OCI-LY7 (cell line): ENCODE data around the gene BTBD9. TPM values are rescaled to one million over a fixed set of nuclear protein-coding genes. Genes with fewer than 3 reads are reported as not detected.

Experiments
- BruUV-seq: library from RNA; stranded (reverse); fragments of 400-500 nt; replicated peaks from 2 replicates; lab custom pipeline; 2021; lab: Mats Ljungman, UMichigan
- CTCF ChIA-PET: fragments of 300-600 bp; sonication (Branson Sonifier 250); formaldehyde crosslinking; loops from one replicate; lab custom pipeline; 2022; ENCODE audit warnings: antibody characterized with exemption; ENCODE audit not compliant: unreplicated experiment; lab: Charles Lee
- POLR2A ChIA-PET: fragments of 300-600 bp; sonication (Branson Sonifier 250); formaldehyde crosslinking; loops from one replicate; lab custom pipeline; 2022; ENCODE audit warnings: antibody characterized with exemption; lab: Charles Lee
- DNase-seq: peaks from one replicate; pipeline ENCODE4 v3.0.0-alpha.2; 2015; ENCODE audit warnings: low spot score
- H2AFZ ChIP-seq: fragments of 200-600 bp; sonication (generic), shearing (Covaris generic); 2 replicates; pipeline ENCODE4 v1.6.1; 2014; ENCODE audit warnings: mild to moderate bottlenecking, antibody characterized with exemption, low read length, moderate library complexity
- H3K27ac ChIP-seq: fragments of 200-600 bp; sonication (generic); 2 replicates; pipeline ENCODE4 v1.5.1; 2014; ENCODE audit warnings: mixed run types, low read depth, mild to moderate bottlenecking, moderate library complexity, low read length, inconsistent platforms; ENCODE audit not compliant: poor library complexity, severe bottlenecking
- H3K36me3 ChIP-seq: fragments of 200-600 bp; sonication (generic); 2 replicates; pipeline ENCODE4 v1.6.1; 2014; ENCODE audit warnings: mild to moderate bottlenecking, antibody characterized with exemption, low read length, moderate library complexity, mixed read lengths; ENCODE audit not compliant: insufficient read depth
- H3K4me1 ChIP-seq: fragments of 200-600 bp; sonication (generic); 2 replicates; pipeline ENCODE4 v1.5.1; 2014; ENCODE audit warnings: mild to moderate bottlenecking, low read length; ENCODE audit not compliant: insufficient read depth, poor library complexity, severe bottlenecking
- H3K4me2 ChIP-seq: fragments of 200-600 bp; sonication (generic); 2 replicates; pipeline ENCODE4 v1.6.1; 2014; ENCODE audit warnings: mild to moderate bottlenecking, low read length
- H3K4me3 ChIP-seq: fragments of 200-600 bp; sonication (generic); 2 replicates; pipeline ENCODE4 v1.5.1; 2014; ENCODE audit warnings: mild to moderate bottlenecking, low read depth, low read length; ENCODE audit not compliant: poor library complexity, severe bottlenecking
- H3K79me2 ChIP-seq: fragments of 200-600 bp; sonication (generic); 2 replicates; pipeline ENCODE4 v1.6.1; 2016; ENCODE audit warnings: low read depth, mild to moderate bottlenecking, low read length, moderate library complexity, mixed read lengths; ENCODE audit not compliant: insufficient read depth
- H3K9me2 ChIP-seq: fragments of 200-600 bp; sonication (generic); 2 replicates; pipeline ENCODE4 v1.6.1; 2016; ENCODE audit warnings: mild to moderate bottlenecking, low read length, mixed read lengths; ENCODE audit not compliant: insufficient read depth
- H3K9me3 ChIP-seq: fragments of 200-600 bp; sonication (generic); 2 replicates; pipeline ENCODE4 v1.6.1; 2014; ENCODE audit warnings: mild to moderate bottlenecking, mixed run types, low read length, mixed read lengths
- H4K20me1 ChIP-seq: fragments of 200-600 bp; sonication (generic); 2 replicates; pipeline ENCODE4 v1.6.1; 2014; ENCODE audit warnings: mild to moderate bottlenecking, antibody characterized with exemption, low read length, moderate library complexity, mixed read lengths; ENCODE audit not compliant: insufficient read depth
- EZH2phosphoT487 ChIP-seq: fragments of 200-600 bp; sonication (generic); IDR thresholded peaks from 2 replicates; pipeline ENCODE4 v1.6.1; 2018; ENCODE audit warnings: low read depth, borderline replicate concordance, mild to moderate bottlenecking, mixed run types, antibody characterized with exemption, low read length, moderate library complexity, mixed read lengths
- intact Hi-C: fragments of 100-400 bp; cut with micrococcal nuclease; formaldehyde crosslinking; loops from one replicate; pipeline ENCODE4 v1.10.0; 2022; ENCODE audit not compliant: unreplicated experiment
- total RNA-seq, 2 experiments: library from RNA; depleted of rRNA in 1 of 2; stranded (reverse); fragments of >200 nt in 1 of 2; shearing (Covaris generic) in 1 of 2; gene quantifications; 2 replicates each; pipeline ENCODE4 v1.2.3, GENCODE V29; 2014 to 2022
- TF ChIP-seq, protein P1 (sequence below): fragments of 200-600 bp; sonication (generic); conservative IDR thresholded peaks from 2 replicates; pipeline ENCODE4 v1.5.1; 2014; ENCODE audit warnings: mild to moderate bottlenecking, antibody characterized with exemption, low read length, moderate library complexity, mixed read lengths

BTBD9 gene
- total RNA-seq, 2 experiments from 2014 or later: 5.9 to 7.3 TPM

GRCh38 chr6:38244869-38245268 lies 394.9 kb downstream of the BTBD9 start:
- intact Hi-C loops: no loop called here

GRCh38 chr6:38241200-38241871 lies 398.4 kb downstream of the BTBD9 start:
- no peak for TF ChIP-seq EZH2phosphoT487
- TF ChIP-seq, protein P1, sequence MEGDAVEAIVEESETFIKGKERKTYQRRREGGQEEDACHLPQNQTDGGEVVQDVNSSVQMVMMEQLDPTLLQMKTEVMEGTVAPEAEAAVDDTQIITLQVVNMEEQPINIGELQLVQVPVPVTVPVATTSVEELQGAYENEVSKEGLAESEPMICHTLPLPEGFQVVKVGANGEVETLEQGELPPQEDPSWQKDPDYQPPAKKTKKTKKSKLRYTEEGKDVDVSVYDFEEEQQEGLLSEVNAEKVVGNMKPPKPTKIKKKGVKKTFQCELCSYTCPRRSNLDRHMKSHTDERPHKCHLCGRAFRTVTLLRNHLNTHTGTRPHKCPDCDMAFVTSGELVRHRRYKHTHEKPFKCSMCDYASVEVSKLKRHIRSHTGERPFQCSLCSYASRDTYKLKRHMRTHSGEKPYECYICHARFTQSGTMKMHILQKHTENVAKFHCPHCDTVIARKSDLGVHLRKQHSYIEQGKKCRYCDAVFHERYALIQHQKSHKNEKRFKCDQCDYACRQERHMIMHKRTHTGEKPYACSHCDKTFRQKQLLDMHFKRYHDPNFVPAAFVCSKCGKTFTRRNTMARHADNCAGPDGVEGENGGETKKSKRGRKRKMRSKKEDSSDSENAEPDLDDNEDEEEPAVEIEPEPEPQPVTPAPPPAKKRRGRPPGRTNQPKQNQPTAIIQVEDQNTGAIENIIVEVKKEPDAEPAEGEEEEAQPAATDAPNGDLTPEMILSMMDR: no peak
- Histone ChIP-seq H3K36me3 (no peaks in the 10 kb centered on the region), H3K4me2 (no peak overlapping the region), H3K9me3 (no peaks in the 10 kb centered on the region), H3K9me2 (no peaks in the 10 kb centered on the region), H3K27ac (no peak overlapping the region), H4K20me1 (no peaks in the 10 kb centered on the region), H3K79me2 (no peaks in the 10 kb centered on the region), H3K4me1 (no peaks in the 10 kb centered on the region), H3K4me3 (no peak overlapping the region), H2AFZ (no peak overlapping the region)
- ChIA-PET CTCF (no interaction called here), POLR2A (interaction anchor here (0.5 kb wide), 1 partner anchor 11 kb away, joined by 3 read pairs; no protein-coding TSS in a partner anchor)
- no peak for DNase-seq
- BruUV-seq: no TSS peak
- intact Hi-C loops: no loop called here

More at GRCh38 chr6:38244869-38245268, 394.9 kb downstream of the BTBD9 start:
- TF ChIP-seq, protein P1: no peak
- TF ChIP-seq EZH2phosphoT487: no peak
- no peaks in the 10 kb centered on the region for H3K9me2 ChIP-seq
- ChIA-PET POLR2A (no interaction called here), CTCF (no interaction called here)
- no peak overlapping the region for H3K4me2 ChIP-seq
- no peaks in the 10 kb centered on the region for H3K79me2 ChIP-seq
- H3K9me3 ChIP-seq: no peaks in the 10 kb centered on the region
- no peak overlapping the region for H2AFZ ChIP-seq
- no peak for DNase-seq
- no peaks in the 10 kb centered on the region for H4K20me1 ChIP-seq
- H3K4me1 ChIP-seq: no peaks in the 10 kb centered on the region
- H3K4me3 ChIP-seq: no peak overlapping the region
- BruUV-seq: no TSS peak
- H3K27ac ChIP-seq: no peak overlapping the region
- no peaks in the 10 kb centered on the region for H3K36me3 ChIP-seq
